ENCODE data around the gene FAM187B.

DNA sequence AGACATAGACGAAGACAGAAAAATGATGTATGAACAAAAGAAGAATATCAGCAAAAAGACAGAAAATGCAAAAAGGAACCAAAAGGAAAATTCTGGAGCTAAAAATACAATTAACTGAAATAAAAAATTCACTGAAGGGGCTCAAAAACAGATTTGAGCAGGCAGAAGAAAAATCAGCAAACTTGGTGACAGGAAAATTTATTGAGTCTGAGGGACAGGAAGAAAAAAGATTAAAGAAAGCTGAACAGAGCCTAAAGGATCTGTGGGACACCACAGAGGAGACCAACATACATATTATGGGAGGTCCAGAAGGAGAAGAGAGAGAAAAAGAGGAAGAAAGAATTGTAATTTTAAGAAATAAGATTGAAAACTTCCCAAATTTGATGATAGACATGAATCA is 12.9 kb upstream of the FAM187B start:
- TF ChIP-seq, protein P1, sequence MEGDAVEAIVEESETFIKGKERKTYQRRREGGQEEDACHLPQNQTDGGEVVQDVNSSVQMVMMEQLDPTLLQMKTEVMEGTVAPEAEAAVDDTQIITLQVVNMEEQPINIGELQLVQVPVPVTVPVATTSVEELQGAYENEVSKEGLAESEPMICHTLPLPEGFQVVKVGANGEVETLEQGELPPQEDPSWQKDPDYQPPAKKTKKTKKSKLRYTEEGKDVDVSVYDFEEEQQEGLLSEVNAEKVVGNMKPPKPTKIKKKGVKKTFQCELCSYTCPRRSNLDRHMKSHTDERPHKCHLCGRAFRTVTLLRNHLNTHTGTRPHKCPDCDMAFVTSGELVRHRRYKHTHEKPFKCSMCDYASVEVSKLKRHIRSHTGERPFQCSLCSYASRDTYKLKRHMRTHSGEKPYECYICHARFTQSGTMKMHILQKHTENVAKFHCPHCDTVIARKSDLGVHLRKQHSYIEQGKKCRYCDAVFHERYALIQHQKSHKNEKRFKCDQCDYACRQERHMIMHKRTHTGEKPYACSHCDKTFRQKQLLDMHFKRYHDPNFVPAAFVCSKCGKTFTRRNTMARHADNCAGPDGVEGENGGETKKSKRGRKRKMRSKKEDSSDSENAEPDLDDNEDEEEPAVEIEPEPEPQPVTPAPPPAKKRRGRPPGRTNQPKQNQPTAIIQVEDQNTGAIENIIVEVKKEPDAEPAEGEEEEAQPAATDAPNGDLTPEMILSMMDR (IDR thresholded peaks at IDR 0.05; ENCODE audit: low read depth, low read length) = no peak
- TF ChIP-seq EZH2phosphoT487 (IDR thresholded peaks at IDR 0.05; ENCODE audit: low read depth) = no peak

All from OCI-LY3 (cell line).